Measurements from ENCODE around the gene PIGB.

PIGB gene

DNA sequence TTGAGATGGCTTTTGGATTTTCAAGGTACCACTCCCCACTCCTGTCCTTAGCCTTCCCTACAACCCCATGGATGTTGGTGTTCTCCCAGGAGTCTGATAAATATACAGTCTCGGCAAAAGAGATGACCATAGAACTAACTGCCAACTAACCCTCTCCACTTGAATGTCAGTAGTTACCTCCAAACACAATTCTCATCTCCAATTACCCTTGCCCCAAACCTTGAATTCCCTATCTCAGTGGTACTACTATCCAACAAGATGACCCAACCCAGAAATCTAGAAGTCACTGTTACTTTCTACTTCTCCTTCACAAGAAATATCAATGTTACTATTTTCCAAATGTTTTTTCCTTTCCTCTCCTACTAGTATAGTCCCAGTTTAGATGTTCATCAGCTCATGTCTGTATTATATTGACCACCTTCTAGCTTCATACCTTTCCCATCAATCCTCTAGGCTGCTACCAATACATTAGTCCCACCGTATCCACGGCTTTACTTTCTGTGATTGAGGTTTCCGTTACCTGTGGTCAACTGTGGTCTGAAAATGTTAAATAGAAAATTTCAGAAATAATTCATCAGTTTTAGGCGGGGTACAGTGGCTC is 38.1 kb downstream of the PIGB start:
- no peak overlapping the region for H3K9ac ChIP-seq (ENCODE audit: low read length)
- H3K27ac ChIP-seq (ENCODE audit: low read depth, low read length): no peak overlapping the region
- no peaks in the 10 kb centered on the region for H3K9me3 ChIP-seq (ENCODE audit: low read length)
- H3K4me1 ChIP-seq (ENCODE audit: insufficient read depth, low read length): no peaks in the 10 kb centered on the region
- no peak overlapping the region for H3K4me3 ChIP-seq (ENCODE audit: low read depth in 1 of 2, low read length in 2 of 2)
- no peaks in the 10 kb centered on the region for H3K27me3 ChIP-seq (ENCODE audit: control insufficient read depth in 1 of 2, insufficient read depth in 2 of 2, low read length in 2 of 2)
- H3K36me3 ChIP-seq (ENCODE audit: insufficient read depth, low read length): peaks cover 11% of the 10 kb centered on the region

DNA sequence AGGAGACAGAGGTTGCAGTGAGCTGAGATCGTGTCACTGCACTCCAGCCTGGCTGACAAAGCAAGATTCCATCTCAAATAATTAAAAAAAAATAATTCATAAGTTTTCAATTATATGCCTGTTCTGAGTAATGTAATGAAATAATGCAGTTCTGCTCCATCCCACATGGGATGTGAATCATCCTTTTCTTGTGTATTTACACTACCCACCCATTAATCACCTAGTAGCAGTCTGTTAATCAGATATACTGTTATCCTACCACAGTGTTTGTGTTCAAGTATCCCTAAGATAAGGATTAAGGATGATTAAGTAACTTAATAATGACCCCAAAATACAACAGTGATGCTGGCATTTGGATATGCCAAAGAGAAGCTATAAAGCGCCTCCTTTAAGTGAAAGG is 38.8 kb downstream of the PIGB start:
- no peak overlapping the region for H3K9ac ChIP-seq (ENCODE audit: low read length)
- peaks cover 11% of the 10 kb centered on the region for H3K36me3 ChIP-seq (ENCODE audit: insufficient read depth, low read length)

DNA sequence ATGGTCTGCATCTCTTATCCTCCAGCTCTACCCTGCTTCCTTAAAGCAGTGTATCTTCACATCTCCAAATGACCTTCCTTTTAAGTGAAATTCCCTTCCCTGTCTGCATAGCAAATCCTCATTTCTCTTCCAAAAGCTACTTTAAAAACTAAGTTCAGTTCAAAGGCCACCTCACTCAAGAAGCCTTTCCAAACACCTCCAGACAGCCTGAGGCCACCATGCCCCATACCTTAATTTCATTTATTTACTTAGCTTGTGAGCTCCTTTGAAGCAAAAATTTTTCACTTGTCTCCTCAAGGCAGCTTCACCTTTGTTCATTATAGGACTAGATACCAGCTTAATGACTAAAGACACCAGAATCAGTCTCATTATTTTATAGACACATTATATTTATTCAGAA is 39.4 kb downstream of the PIGB start:
- H3K9me3 ChIP-seq (ENCODE audit: low read length): no peaks in the 10 kb centered on the region
- H3K4me3 ChIP-seq (ENCODE audit: low read depth in 1 of 2, low read length in 2 of 2): no peak overlapping the region
- no peak overlapping the region for H3K9ac ChIP-seq (ENCODE audit: low read length)
- H3K27me3 ChIP-seq (ENCODE audit: control insufficient read depth in 1 of 2, insufficient read depth in 2 of 2, low read length in 2 of 2): no peaks in the 10 kb centered on the region
- H3K27ac ChIP-seq (ENCODE audit: low read depth, low read length): no peak overlapping the region
- H3K36me3 ChIP-seq (ENCODE audit: insufficient read depth, low read length): peaks cover 14% of the 10 kb centered on the region
- no peaks in the 10 kb centered on the region for H3K4me1 ChIP-seq (ENCODE audit: insufficient read depth, low read length)

More for the DNA sequence above, 38.8 kb downstream of the PIGB start:
- no peaks in the 10 kb centered on the region for H3K4me1 ChIP-seq (ENCODE audit: insufficient read depth, low read length)
- H3K27me3 ChIP-seq (ENCODE audit: control insufficient read depth in 1 of 2, insufficient read depth in 2 of 2, low read length in 2 of 2): no peaks in the 10 kb centered on the region
- H3K4me3 ChIP-seq (ENCODE audit: low read depth in 1 of 2, low read length in 2 of 2): no peak overlapping the region
- no peak overlapping the region for H3K27ac ChIP-seq (ENCODE audit: low read depth, low read length)
- no peaks in the 10 kb centered on the region for H3K9me3 ChIP-seq (ENCODE audit: low read length)

DNA sequence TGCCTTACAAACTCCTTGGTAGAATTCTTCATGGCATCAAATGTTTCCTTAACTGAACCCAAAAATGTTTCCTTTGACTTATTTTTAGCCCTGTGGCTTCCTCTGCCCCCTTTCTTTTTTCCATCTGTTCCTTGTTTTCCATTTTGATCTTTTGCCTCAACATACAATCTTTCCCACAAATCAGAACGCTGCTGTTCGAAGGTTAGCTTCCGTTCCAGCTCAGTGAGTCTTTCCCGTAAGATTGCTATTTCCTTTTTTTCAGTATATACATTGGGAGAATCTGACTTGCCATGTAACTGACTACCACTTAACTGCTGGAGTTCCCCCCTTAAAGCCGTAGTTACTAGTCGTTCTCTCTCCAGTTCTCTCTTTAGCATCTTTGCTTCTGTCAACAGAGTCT is 41.2 kb downstream of the PIGB start:
- H3K9me3 ChIP-seq (ENCODE audit: low read length): no peaks in the 10 kb centered on the region
- no peaks in the 10 kb centered on the region for H3K4me1 ChIP-seq (ENCODE audit: insufficient read depth, low read length)
- no peak overlapping the region for H3K9ac ChIP-seq (ENCODE audit: low read length)
- no peaks in the 10 kb centered on the region for H3K27me3 ChIP-seq (ENCODE audit: control insufficient read depth in 1 of 2, insufficient read depth in 2 of 2, low read length in 2 of 2)
- no peak overlapping the region for H3K27ac ChIP-seq (ENCODE audit: low read depth, low read length)
- H3K4me3 ChIP-seq (ENCODE audit: low read depth in 1 of 2, low read length in 2 of 2): no peak overlapping the region
- peaks cover 11% of the 10 kb centered on the region for H3K36me3 ChIP-seq (ENCODE audit: insufficient read depth, low read length)

DNA sequence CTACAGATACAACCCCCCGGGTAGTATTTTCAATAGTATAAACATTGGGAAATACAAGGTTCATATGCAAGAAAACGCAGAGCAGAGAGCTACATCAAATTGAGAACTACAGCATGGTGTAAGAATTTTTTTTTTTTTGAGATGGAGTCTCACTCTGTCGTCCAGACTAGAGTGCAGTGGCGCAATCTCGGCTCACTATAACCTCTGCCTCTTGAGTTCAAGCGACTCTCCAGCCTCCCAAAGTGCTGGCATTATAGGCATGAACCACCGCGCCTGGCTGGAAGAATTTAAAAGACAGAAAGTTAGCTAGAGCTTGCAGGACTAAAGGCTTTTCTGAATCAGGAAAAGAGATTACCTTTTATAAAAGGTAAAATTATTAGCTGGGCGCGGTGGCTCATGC is 42.0 kb downstream of the PIGB start:
- no peak overlapping the region for H3K27ac ChIP-seq (ENCODE audit: low read depth, low read length)
- peaks cover 11% of the 10 kb centered on the region for H3K36me3 ChIP-seq (ENCODE audit: insufficient read depth, low read length)
- H3K4me3 ChIP-seq (ENCODE audit: low read depth in 1 of 2, low read length in 2 of 2): no peak overlapping the region

DNA sequence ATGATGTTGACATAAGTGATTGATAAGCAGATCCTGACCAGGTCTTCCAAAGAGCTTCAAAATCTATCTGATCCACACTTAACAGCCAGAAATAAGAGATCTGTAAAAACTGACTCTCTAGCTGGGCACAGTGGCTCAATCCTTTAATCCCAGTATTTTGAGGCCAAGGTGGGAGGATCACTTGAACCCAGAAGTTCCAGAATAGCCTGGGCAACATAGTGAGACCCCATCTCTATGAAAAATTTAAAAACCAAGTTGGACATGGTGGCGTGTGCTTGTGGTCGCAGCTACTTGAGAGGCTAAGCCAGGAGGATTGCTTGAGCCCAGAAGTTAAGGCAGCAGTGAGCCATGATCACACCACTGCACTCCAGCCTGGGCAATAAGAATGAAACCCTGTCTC is 43.6 kb downstream of the PIGB start:
- H3K27ac ChIP-seq (ENCODE audit: low read depth, low read length): no peak overlapping the region
- H3K9me3 ChIP-seq (ENCODE audit: low read length): no peaks in the 10 kb centered on the region
- H3K4me1 ChIP-seq (ENCODE audit: insufficient read depth, low read length): no peaks in the 10 kb centered on the region
- H3K36me3 ChIP-seq (ENCODE audit: insufficient read depth, low read length): peaks cover 4% of the 10 kb centered on the region
- H3K9ac ChIP-seq (ENCODE audit: low read length): no peak overlapping the region
- H3K27me3 ChIP-seq (ENCODE audit: control insufficient read depth in 1 of 2, insufficient read depth in 2 of 2, low read length in 2 of 2): no peaks in the 10 kb centered on the region
- H3K4me3 ChIP-seq (ENCODE audit: low read depth in 1 of 2, low read length in 2 of 2): no peak overlapping the region

More for the DNA sequence above, 42.0 kb downstream of the PIGB start:
- no peaks in the 10 kb centered on the region for H3K4me1 ChIP-seq (ENCODE audit: insufficient read depth, low read length)
- H3K9ac ChIP-seq (ENCODE audit: low read length): no peak overlapping the region
- no peaks in the 10 kb centered on the region for H3K9me3 ChIP-seq (ENCODE audit: low read length)
- H3K27me3 ChIP-seq (ENCODE audit: control insufficient read depth in 1 of 2, insufficient read depth in 2 of 2, low read length in 2 of 2): no peaks in the 10 kb centered on the region

DNA sequence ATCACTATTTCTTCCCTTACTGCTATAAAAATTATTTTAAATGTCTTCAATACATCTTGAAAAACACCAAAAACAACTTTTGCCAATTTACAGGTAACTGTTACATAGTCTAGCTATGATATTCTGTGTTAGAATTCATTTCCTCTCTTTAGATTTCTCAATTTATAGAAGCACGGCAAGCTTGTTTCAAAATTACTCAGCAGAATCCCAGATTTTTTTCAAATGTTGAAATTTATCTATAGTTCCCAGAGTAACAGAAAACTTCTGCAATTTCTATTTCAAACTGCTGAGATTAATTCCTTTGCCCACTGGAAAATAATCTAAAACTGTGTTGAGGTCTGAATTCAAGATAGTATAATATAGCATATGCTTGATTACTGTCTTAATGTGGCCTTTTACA is 48.0 kb downstream of the PIGB start:
- H3K4me3 ChIP-seq (ENCODE audit: low read depth in 1 of 2, low read length in 2 of 2): no peak overlapping the region
- no peak overlapping the region for H3K27ac ChIP-seq (ENCODE audit: low read depth, low read length)
- no peaks in the 10 kb centered on the region for H3K27me3 ChIP-seq (ENCODE audit: control insufficient read depth in 1 of 2, insufficient read depth in 2 of 2, low read length in 2 of 2)
- no peaks in the 10 kb centered on the region for H3K9me3 ChIP-seq (ENCODE audit: low read length)
- no peaks in the 10 kb centered on the region for H3K4me1 ChIP-seq (ENCODE audit: insufficient read depth, low read length)
- H3K9ac ChIP-seq (ENCODE audit: low read length): no peak overlapping the region
- peaks cover 21% of the 10 kb centered on the region for H3K36me3 ChIP-seq (ENCODE audit: insufficient read depth, low read length)

DNA sequence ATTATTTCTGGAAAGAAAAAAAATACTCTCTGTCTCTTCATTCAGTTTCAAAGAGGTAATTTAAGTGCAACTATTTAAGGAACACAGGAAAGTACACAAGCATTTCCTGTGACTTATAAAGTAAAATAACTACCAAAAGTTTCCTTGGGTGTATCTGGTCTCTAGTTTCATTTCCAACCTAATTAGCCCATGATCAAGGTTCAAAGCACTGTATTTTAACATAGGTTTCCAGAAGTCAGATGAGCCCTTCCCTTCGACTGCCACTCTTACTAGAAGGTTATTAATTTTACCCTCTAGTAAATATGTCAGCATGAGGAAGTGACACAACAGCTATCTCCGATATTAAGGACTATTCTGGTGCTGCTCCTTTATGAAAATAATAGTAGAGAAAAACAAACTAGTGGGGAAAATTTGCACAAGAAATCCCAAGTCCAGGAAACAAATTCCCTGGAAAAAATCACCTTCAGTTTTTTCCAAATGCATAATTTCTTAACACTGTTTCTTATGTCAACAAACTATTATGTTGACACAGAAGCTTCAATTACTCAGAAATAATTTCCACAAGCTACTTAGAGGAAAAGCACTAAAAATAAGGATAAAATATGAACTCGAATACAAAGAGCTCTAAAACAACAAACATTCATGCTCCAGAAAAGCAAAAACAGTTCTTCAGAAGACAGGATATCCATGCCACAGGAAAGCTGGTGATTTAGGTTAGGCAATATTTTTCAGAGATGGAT is 53.8 kb downstream of the PIGB start:
- H3K27ac ChIP-seq (ENCODE audit: low read depth, low read length): no peak overlapping the region
- H3K36me3 ChIP-seq (ENCODE audit: insufficient read depth, low read length): peaks cover 49% of the 10 kb centered on the region
- H3K9me3 ChIP-seq (ENCODE audit: low read length): no peaks in the 10 kb centered on the region
- H3K27me3 ChIP-seq (ENCODE audit: control insufficient read depth in 1 of 2, insufficient read depth in 2 of 2, low read length in 2 of 2): no peaks in the 10 kb centered on the region
- no peak overlapping the region for H3K9ac ChIP-seq (ENCODE audit: low read length)
- no peak overlapping the region for H3K4me3 ChIP-seq (ENCODE audit: low read depth in 1 of 2, low read length in 2 of 2)
- H3K4me1 ChIP-seq (ENCODE audit: insufficient read depth, low read length): no peaks in the 10 kb centered on the region

DNA sequence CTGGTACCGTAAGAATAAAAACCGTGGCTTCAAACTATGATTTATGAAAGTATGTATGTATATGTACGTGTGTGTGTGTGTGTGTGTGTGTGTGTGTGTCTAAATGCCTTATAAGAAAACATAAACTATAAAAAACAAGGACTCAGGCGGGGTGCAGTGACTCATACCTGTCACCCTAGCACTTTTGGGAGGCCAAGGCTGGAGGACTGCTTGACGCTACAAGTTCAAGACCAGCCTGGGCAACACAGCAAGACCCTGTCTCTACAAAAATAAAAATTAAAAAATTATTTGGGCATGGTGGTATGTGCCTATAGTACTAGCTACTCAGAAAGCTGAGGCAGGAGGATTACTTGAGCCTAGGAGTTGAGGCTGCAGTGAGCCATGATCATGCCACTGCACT is 60.1 kb downstream of the PIGB start:
- Histone ChIP-seq H3K27ac (ENCODE audit: low read depth, low read length) (no peak overlapping the region), H3K9ac (ENCODE audit: low read length) (no peak overlapping the region), H3K36me3 (ENCODE audit: insufficient read depth, low read length) (peaks cover 24% of the 10 kb centered on the region), H3K4me3 (ENCODE audit: low read depth in 1 of 2, low read length in 2 of 2) (no peak overlapping the region), H3K27me3 (ENCODE audit: control insufficient read depth in 1 of 2, insufficient read depth in 2 of 2, low read length in 2 of 2) (no peaks in the 10 kb centered on the region), H3K4me1 (ENCODE audit: insufficient read depth, low read length) (no peaks in the 10 kb centered on the region), H3K9me3 (ENCODE audit: low read length) (no peaks in the 10 kb centered on the region)

DNA sequence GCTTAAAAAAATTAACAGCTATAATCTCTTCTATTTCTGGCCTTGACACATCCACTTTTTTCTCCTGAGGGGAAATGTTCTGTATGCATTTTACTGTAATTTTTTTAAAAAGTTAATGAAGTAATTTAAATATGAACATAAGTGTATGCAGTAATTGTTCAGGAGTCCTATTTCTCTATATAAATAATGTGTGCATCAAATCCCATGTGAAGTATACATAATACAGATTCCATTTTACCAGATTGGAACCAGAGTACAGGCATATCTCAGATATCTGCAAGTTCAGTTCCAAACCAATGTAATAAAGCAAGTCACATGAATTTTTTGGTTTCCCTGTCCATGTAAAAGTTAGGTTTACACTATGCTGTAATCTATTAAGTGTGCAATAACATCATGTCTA is 62.6 kb downstream of the PIGB start:
- no peak overlapping the region for H3K27ac ChIP-seq (ENCODE audit: low read depth, low read length)
- H3K27me3 ChIP-seq (ENCODE audit: control insufficient read depth in 1 of 2, insufficient read depth in 2 of 2, low read length in 2 of 2): no peaks in the 10 kb centered on the region
- H3K9ac ChIP-seq (ENCODE audit: low read length): no peak overlapping the region
- H3K9me3 ChIP-seq (ENCODE audit: low read length): no peaks in the 10 kb centered on the region
- H3K36me3 ChIP-seq (ENCODE audit: insufficient read depth, low read length): peaks cover 15% of the 10 kb centered on the region
- no peak overlapping the region for H3K4me3 ChIP-seq (ENCODE audit: low read depth in 1 of 2, low read length in 2 of 2)
- no peaks in the 10 kb centered on the region for H3K4me1 ChIP-seq (ENCODE audit: insufficient read depth, low read length)

DNA sequence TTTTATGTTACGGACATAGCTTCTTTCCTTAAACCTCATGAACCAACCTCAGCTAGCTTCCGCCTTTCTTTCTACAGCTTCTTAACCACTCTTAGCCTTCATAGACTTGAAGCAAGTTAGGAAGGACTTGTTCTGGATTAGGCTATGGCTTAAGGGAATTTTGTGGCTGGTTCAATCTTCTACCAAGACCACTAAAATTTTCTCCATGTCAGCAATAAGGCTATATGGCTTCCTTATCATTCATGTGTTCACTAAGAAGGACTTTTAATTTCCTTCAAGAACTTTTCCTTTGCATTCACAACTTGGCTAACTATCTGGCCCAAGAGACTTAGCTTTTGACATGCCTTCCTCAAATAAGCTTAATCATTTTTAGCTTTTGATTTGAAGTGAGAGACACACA is 64.7 kb downstream of the PIGB start:
- Histone ChIP-seq H3K36me3 (ENCODE audit: insufficient read depth, low read length) (peaks cover 3% of the 10 kb centered on the region), H3K27ac (ENCODE audit: low read depth, low read length) (no peak overlapping the region), H3K9ac (ENCODE audit: low read length) (no peak overlapping the region), H3K4me1 (ENCODE audit: insufficient read depth, low read length) (no peaks in the 10 kb centered on the region), H3K9me3 (ENCODE audit: low read length) (no peaks in the 10 kb centered on the region), H3K27me3 (ENCODE audit: control insufficient read depth in 1 of 2, insufficient read depth in 2 of 2, low read length in 2 of 2) (no peaks in the 10 kb centered on the region), H3K4me3 (ENCODE audit: low read depth in 1 of 2, low read length in 2 of 2) (no peak overlapping the region)

DNA sequence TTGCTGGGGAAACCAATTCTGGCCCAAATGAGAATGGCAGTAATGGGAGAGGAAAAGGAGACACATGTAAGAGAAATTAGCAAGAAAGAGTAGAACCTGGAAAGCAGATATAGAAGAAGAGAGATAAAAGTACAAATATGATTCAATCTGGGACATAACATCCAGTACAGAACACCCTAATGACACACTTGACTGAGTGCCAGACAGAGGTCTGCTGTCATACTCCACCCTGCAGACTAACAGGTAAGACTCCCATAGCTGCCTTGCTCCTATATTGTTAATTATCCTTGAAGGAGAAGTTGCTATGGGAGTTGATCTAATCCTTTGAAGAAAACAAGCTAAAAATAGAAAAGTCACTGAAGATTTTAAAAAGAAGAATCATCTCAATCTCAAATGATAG is 68.0 kb downstream of the PIGB start:
- peaks cover 3% of the 10 kb centered on the region for H3K36me3 ChIP-seq (ENCODE audit: insufficient read depth, low read length)
- no peak overlapping the region for H3K27ac ChIP-seq (ENCODE audit: low read depth, low read length)
- no peaks in the 10 kb centered on the region for H3K4me1 ChIP-seq (ENCODE audit: insufficient read depth, low read length)
- no peak overlapping the region for H3K4me3 ChIP-seq (ENCODE audit: low read depth in 1 of 2, low read length in 2 of 2)
- H3K9me3 ChIP-seq (ENCODE audit: low read length): no peaks in the 10 kb centered on the region
- H3K27me3 ChIP-seq (ENCODE audit: control insufficient read depth in 1 of 2, insufficient read depth in 2 of 2, low read length in 2 of 2): no peaks in the 10 kb centered on the region
- no peak overlapping the region for H3K9ac ChIP-seq (ENCODE audit: low read length)
